NK-92 (cell line): ENCODE measurements around the gene BNIP5.

Experiments
- DNase-seq: peaks from one replicate; lab custom pipeline; 2025; ENCODE audit not compliant: unreplicated experiment; lab: John Stamatoyannopoulos, UW

BNIP5 gene

DNA sequence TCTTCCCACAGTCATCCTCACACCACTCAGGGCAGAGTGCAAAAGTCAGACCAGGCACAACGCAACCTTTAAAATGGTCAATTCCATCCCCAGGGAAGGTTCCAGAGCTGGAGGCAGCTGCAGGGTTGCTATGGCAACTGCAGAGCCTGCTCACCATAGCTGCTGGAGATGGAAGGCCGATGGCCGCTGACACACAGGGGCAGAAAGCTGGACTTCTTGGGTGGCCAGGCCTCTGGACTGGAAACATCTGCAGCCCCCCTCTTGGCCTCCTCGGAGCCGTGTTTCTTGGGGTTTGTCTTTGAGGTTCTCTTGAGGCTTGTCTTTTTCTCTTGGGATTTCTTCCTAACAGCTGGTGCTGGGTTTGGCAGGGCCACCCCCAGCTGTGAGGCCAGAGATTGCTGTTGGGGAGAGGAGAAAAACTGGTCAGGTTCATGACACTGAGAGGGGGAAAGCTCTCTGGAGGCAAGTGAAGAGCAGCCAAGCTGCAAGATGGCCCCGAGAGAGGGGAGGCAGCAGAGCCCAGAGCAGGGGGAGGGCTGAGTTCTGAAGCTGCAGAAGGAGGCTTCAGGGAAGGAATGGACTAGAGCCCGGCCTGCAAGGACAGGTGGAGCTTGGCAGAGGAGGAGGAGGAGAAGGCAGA lies 10.2 kb downstream of the BNIP5 start:
- DNase-seq = no peak

DNA sequence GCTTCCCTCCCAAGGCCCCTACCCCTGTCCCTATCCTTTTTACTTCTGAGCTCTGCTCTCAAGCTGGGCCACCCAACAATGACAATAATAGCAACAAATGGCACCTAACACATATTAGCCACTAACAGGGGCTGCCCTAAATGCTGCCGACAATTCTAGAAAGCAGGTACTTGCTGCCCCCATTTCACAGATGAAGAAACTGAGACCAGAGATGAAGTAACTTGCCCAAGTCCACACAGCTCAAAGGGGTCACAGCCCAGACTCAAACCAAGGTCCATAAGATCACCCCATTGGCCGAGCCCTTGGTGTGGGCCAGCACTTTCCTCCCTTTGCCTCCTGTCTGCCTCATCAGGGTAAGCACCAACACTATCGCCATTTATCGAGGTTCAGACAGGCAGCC lies 12.0 kb downstream of the BNIP5 start:
- DNase-seq = no peak

DNA sequence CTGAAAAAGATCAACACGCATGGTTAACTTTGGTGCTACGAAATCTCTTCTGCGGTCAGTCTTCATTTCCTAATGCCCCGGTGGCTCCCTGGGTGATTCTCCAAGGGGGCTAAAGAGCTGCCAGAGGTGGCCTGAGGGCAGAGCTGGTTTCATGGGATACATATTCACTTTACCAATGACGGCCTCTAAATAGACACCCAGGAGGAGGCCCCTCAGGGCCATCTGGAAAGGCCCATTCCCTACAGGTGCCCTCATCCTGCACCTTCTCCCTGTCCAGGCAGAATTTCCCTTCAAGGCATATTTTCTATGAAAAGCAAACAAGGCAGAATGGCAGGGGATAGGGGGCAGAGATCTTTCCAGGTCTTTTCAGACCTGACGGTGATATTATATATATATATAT lies 12.5 kb downstream of the BNIP5 start:
- DNase-seq = no peak

GRCh38 chr6:36323062-36323461 lies 13.6 kb downstream of the BNIP5 start:
- DNase-seq = no peak

- DNase-seq = no peak
Observed at GRCh38 chr6:36322591-36322990, 14.1 kb downstream of the BNIP5 start.

DNA sequence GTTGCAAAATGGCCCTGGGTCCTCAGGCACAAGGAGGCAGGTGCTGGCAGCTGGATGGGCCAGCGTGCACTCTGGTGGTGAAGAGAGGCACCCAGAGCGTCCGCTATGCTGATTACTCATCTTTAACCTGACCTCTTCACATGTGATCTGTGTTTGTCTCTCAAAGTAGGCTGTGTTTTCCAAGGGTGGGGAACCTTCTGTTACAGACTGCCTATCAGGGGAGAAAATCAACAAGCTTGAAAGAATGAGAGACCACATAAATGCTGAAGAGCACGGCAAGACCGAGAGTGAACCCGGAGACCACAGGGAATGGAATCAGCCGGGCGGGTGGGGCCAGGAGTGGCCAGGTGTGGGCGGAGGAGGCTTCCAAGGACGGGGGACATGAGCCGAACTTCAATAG lies 16.2 kb downstream of the BNIP5 start:
- no peak for DNase-seq

- no peak for DNase-seq
Observed at GRCh38 chr6:36319821-36320220, 16.9 kb downstream of the BNIP5 start.

GRCh38 chr6:36319436-36319762 lies 17.3 kb downstream of the BNIP5 start:
- DNase-seq = no peak

DNA sequence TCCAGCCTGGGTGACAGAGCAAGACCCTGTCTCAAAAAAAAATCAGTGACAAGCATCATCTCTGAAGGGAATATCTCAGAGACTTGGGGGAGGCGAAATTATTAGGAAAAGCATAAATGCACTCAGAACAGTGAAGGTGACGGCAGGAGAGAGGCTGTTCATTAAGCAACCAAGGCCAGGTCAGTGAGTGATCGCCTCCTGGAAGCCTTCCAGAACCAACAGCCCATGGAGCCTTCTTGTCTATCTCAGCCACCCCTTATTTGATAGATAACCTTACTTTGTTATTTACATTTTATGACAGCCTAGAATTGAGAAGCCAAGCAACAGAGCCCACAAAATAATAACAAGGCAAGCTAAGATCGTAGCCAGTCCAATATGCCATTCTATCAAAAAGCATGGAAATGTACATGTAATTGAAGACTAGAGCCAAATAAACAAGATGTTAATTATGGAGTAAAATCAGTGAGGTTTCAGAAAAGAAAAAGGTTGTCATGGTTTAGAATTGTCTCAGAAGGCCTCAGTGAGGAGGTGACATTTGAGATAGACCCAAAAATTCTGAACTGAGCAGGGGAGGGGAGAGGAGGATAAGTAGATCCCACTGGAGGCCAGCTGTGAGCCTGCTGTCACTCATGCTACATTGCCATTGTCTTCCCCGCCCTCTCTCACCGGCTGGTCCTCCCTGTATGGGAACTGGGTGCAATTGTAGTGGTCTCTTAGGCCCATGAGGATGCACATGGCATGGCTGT lies 17.8 kb downstream of the BNIP5 start:
- no peak for DNase-seq

- DNase-seq = no peak
Observed at GRCh38 chr6:36317623-36318022, 19.1 kb downstream of the BNIP5 start.

GRCh38 chr6:36315921-36316320 lies 20.8 kb downstream of the BNIP5 start:
- no peak for DNase-seq

DNA sequence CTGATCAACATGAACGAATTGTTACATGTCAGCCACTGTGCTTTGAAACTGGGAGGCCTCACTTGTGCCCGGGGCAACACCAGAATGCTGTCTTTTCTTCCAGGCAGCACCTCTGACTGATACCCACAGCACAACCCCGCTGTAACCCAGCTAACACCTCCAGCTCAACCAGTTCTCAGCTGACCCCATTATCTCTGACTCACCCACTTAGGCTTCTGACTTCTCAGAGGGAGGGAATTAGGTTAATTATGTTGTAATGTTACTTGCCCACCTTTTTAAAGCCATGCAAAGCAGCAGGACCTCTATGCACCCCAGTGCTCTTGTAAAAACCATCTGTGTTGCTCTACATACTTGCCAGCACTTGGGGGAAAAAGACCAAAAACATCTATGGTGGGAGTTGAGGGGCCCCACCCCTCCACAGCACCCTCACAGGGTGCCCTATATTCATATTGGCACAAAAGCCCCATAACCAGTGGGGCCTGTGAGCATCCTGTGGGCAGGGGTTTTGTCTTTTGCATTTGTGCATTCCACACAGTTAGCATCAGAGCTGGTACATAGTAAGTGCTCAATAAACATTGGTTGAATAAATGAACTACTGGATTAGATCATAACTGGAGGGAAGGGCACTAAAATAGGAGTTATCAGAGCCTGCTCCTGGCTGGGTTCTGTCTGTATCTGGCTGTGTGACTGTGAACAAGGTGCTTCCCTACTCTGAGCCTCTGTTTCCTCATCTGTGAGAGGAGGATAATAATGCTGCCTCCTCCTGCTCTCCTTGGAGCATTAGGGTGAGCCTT lies 22.3 kb downstream of the BNIP5 start:
- no peak for DNase-seq

DNA sequence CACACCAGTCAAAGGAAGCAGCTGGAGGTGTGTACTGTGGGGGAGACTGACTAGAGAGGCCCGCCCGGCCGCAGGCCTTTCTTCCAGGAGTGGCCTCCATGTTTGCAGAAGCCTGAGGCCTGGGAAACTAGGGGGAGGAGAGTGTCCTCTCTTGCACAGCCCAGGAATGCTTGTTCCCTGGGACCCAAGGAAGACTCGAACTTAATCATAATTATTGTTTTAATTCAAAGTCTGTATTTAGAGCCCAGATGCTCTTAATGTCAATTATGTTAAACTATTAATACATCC lies 23.1 kb downstream of the BNIP5 start:
- no peak for DNase-seq

- no peak for DNase-seq
Observed at GRCh38 chr6:36312854-36313648, 23.6 kb downstream of the BNIP5 start.

GRCh38 chr6:36309900-36310299 lies 26.8 kb downstream of the BNIP5 start:
- no peak for DNase-seq

DNA sequence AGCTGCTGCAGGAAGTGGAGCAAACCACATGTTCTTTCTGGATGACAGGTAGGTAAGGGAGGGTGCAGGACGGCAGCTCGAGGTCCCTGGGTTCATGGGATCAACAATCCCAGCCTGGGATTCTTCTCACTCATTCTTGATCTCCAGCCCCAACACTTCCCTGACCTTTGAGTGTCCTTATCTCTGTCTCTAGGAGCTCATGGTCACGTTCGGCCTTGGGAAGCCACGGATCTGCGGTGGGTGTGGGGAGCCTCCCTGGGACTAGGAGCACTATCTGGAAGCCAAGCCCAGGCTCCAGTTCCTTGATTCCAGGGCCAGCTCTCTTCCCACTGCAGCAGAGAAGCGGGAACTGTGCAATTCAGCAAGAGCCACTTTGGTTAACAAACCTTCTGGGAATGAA lies 27.5 kb downstream of the BNIP5 start:
- no peak for DNase-seq

GRCh38 chr6:36308514-36308913 lies 28.2 kb downstream of the BNIP5 start:
- no peak for DNase-seq

GRCh38 chr6:36306375-36306774 lies 30.3 kb downstream of the BNIP5 start:
- DNase-seq = no peak

DNA sequence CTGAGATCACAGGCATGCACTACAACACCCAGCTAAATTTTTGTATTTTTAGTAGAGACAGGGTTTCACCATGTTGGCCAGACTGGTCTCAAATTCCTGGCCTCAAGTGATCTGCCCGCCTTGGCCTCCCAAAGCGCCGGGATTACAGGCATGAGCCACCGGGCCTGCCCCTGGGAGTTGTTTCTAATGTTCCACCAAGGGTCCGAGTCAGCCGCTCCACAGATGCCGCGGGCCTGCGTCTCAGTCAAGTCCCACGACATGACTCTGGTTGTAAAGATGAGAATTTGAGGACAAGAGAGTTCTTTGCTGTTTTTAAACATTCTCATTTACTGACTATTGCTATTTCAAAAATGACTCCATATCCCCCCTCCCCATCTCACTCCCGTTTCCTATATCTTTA lies 30.8 kb downstream of the BNIP5 start:
- DNase-seq = no peak

DNA sequence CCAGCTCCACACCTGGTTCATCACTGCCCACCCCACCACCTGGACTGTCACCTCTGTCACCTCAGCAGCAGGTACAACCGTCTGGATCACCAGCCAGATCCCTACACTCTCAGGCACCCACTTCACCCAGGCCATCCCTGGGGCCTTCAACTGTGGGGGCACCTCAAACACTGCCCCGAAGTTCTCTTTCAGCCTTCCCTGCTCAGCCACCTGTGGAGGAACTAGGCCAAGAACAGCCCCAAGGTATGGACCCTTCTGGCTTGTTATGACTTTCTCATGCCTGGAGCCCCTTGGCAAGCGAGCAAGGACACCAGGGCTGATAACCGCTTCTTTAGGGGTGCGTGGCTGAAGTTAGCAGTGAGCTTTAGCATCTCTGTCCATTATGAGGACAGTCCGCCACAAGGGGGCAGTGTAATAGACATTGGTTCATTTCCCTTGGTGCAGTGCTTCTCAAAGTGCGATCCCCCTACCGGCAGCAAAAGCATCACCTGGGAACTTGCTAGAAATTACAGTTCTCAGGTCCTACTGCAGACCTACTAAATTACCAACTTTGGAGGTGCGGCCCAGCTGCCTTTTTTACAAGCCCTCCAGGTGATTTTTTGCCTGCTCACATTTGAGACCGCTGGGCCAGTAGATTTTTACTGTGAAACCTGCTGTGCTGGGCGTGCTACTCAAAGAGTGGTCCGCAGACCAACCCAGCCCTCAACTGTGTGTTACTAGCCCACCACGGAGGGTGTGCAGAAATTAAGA lies 34.3 kb downstream of the BNIP5 start:
- DNase-seq = peak; percentile 46

GRCh38 chr6:36301781-36302180 lies 34.9 kb downstream of the BNIP5 start:
- no peak for DNase-seq
